Esophagus muscularis mucosa (tissue), 4 donors: ENCODE data around the gene RELL2.

Experiments used
- CTCF ChIP-seq, 3 experiments: fragments of 200-600 bp in 2 of 3; fragments of 450-650 bp in 1 of 3; sonication (generic) in 2 of 3; IDR thresholded peaks; one replicate each; pipeline ENCODE4 v1.5.1; 2017 to 2019; ENCODE audit warnings: antibody characterized with exemption in 3 of 3, mild to moderate bottlenecking in 2 of 3, moderate library complexity in 1 of 3
- EP300 ChIP-seq: sonication (generic); formaldehyde crosslinking; IDR thresholded peaks from one replicate; pipeline ENCODE4 v1.6.1; 2017; ENCODE audit warnings: antibody characterized with exemption
- POLR2A ChIP-seq: fragments of 450-650 bp; IDR thresholded peaks from one replicate; pipeline ENCODE4 v1.6.1; 2017; ENCODE audit warnings: antibody characterized with exemption, moderate library complexity, mild to moderate bottlenecking, low read depth
- POLR2AphosphoS5 ChIP-seq, 2 donors: sonication (generic); formaldehyde crosslinking; IDR thresholded peaks; one replicate each; pipeline ENCODE4 v1.6.1; 2017; ENCODE audit warnings: antibody characterized with exemption in 2 of 2

GRCh38 chr5:141672841-141673813, 36.3 kb downstream of the RELL2 start:
- TF ChIP-seq POLR2A, result no peak
- TF ChIP-seq CTCF (IDR thresholded peaks at IDR 0.05), result no peak
- TF ChIP-seq POLR2AphosphoS5 (IDR thresholded peaks at IDR 0.05), result no peak
- no peak for TF ChIP-seq EP300
